NCI-H128 (cell line): ENCODE results near the gene MTG1.

ENCODE experiments used
- DNase-seq: peaks from one replicate; lab custom pipeline; 2025; ENCODE audit not compliant: unreplicated experiment; lab: John Stamatoyannopoulos, UW

MTG1 gene

GRCh38 chr10:133444342-133445267, 50.6 kb downstream of the MTG1 start:
- DNase-seq: no peak

DNA sequence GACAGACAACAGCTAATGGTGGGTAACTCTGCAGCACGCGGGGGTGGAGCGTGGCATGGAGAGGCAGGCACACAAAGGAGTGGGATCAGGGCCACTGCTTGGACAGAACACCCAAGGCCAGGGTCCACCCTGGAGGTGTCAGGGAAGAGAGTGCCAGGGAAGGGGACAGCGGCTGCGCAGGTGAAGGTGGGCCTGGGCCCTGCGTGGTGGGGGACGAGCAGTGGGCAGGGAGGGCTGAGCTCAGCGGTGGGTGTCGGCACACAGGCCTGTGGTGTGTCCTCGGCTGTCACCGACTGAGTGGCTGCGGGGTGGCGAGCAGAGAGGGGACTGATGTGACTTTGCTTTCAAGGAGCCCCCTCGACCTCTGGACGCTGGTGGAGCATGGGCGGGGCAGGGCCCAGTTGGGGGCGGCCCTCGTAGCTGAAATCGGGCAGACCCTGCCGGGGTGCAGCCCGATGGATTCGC, 51.3 kb downstream of the MTG1 start:
- no peak for DNase-seq

- DNase-seq: no peak
Measured at GRCh38 chr10:133445751-133446708, 52.1 kb downstream of the MTG1 start.

DNA sequence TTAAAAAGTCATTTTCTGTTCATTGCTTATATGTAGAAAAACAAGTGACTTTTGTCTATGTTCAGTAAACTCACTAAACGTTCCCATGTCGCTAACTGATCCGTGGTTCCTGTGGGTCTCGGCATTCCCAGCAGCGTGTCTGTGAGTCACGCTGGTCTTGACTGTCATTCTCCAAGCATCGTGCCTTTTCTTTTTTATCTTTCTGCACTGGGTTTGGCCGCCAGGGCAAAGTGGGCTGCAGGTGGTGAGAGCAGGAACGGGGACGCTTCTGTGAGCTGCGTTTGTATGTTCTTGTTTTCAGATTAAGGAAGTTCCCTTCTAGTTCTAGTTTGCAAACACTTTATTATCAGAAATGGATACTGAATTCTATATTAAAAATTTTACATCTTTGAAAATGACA, 53.0 kb downstream of the MTG1 start:
- no peak for DNase-seq

DNA sequence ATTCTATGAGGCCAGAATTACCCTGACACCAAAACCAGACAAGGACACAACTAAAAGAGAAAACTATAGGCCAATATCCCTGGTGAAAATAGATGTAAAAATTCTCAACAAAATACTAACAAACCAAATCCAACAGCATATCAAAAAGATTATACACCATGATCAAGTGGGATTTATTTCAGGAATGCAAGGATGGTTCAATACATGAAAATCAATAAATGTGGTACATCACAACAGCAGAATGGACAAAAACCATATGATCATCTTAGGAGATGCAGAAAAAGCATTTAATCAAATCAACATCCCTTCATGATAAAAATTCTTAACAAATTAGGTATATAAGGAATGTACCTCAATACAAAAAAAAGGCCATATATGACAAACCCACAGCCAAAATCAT, 54.2 kb downstream of the MTG1 start:
- no peak for DNase-seq

- no peak for DNase-seq
Measured at GRCh38 chr10:133451346-133451745, 57.4 kb downstream of the MTG1 start.

- DNase-seq: no peak
Measured at GRCh38 chr10:133452453-133452852, 58.5 kb downstream of the MTG1 start.

DNA sequence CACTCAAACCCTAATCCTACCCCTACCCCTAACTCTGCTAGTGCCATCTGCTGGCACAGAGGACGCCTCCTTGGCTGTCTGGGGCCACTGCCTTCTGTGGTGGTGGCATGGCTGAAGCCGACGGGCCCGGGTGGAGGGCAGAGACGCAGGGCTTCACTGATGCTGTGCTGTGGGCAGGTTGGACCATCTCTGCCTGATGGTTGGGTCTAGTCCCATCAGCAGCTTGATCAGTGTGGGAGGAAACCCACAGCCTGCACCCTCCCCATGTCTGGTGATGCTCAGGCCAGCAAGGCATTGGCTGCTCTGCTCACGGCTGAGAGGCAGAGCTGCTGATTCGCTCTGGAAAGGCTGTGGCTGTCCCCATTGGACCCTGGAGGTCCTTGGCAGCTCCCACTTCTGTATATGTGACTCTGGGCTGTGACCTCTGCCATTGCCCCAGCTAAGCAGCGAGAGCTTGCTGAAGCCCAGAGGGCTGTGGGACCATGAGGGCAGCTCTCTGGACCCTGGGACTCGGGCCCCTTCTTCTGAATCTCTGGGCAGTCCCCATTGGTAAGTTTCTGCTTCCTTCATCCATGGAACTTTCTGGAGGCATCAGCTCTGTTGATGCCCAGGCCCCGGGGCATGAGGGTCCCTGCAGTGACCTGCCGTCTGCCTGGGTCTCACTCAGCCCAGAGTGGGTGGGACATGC, 59.7 kb downstream of the MTG1 start, which contains the start of gene SCART1:
Gene SCART1, plus strand, starts transcription at position 430 of the 688 bp plus-strand sequence. Its CDS starts 53 bp downstream, at position 483.
- no peak for DNase-seq

DNA sequence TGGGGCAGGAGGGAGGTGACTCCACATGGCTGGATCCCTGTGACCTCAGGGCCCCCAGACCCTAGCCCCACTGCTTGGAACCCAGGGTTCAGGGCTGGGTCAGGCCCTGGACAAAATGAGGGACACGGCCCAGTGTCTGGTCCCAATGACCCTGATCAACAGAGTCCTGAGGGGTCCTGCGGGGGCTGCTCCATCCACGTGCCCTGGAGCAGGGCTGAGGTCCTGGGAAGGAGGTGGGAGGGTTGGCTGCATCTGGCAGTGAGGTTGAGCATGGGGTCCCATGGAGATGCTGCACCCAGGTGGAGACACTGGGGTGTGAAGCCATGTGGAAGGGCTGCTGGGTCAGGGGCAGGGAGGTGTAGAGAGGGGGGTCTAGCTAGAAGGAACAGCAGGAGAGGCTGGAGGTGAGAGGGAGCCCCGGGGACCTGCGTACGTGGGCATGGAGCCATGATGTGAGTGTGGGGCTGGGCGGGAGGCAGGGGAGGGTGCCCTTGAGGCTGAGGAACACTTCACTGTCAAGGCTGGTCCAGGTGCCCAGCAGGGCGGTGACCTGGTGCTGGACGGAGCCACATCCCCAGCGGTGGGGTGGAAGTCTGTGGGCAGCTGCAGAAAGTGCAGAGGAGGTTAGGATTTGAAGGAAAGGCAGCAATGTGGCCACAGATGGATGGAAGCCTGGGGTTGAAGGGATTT, 60.4 kb downstream of the MTG1 start:
- no peak for DNase-seq

GRCh38 chr10:133455196-133455595, 61.2 kb downstream of the MTG1 start:
- no peak for DNase-seq

GRCh38 chr10:133455611-133456031, 61.7 kb downstream of the MTG1 start:
- DNase-seq: no peak

- no peak for DNase-seq
Measured at GRCh38 chr10:133456041-133456951, 62.3 kb downstream of the MTG1 start.

- no peak for DNase-seq
Measured at GRCh38 chr10:133457100-133457841, 63.3 kb downstream of the MTG1 start.

DNA sequence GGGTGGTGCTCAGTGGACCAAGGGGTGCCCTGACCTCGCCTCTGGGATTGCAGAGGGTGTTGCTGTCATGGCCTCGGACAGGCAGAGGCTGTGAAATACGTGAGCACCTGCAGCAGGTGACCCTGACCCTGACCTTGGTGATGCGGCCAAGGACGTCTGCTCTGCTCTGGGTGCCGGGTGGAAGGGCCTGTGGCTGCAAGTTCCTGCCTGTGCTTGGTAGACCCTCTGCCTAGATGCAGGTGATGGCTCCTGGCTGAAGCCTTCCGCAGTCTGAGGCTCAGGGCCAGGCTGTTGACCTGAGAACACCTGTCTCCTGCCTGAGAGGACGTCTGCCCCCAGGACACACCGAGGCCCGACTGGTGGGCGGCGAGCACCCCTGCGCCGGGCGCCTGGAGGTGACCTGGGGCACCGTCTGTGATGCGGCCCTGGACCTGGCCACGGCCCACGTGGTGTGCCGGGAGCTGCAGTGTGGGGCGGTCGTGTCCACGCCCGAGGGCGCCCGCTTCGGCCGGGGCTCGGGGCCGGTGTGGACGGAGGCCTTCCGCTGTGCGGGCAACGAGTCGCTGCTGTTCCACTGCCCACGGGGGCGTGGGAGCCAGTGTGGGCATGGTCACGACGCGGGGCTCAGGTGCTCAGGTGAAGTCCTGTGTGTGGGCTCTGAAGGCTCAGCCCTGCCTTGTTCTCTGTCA, 64.2 kb downstream of the MTG1 start:
- DNase-seq: no peak

DNA sequence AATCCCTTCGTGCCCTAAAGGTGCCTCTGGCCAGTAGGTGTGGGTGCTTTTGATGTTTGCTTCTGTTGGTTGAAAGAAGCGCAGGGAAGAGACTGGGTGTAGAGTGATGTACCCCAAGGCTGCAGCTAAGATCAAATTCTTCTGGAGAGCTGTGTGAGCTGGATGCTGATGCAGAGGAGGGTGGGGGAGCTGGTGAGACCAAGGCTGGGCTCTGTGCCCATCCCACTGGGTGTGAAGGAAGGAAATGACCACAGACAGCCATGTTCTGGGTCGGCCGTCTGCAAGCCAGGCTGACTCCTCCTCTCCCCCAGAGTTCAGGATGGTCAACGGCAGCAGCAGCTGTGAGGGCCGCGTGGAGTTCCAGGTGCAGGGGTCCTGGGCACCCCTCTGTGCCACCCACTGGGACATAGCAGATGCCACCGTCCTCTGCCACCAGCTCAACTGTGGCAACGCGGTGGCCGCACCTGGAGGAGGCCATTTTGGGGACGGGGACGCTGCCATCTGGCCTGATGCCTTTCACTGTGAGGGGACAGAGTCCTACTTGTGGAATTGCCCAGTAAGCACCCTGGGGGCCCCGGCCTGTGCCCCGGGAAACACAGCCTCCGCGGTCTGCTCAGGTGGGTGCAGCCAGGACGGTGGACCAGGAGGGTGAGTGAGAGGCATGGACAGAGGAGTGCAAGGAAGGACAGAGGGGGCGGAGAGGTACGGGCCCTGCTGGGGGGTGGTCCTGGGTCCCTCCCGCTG, 64.9 kb downstream of the MTG1 start:
- DNase-seq: no peak

DNA sequence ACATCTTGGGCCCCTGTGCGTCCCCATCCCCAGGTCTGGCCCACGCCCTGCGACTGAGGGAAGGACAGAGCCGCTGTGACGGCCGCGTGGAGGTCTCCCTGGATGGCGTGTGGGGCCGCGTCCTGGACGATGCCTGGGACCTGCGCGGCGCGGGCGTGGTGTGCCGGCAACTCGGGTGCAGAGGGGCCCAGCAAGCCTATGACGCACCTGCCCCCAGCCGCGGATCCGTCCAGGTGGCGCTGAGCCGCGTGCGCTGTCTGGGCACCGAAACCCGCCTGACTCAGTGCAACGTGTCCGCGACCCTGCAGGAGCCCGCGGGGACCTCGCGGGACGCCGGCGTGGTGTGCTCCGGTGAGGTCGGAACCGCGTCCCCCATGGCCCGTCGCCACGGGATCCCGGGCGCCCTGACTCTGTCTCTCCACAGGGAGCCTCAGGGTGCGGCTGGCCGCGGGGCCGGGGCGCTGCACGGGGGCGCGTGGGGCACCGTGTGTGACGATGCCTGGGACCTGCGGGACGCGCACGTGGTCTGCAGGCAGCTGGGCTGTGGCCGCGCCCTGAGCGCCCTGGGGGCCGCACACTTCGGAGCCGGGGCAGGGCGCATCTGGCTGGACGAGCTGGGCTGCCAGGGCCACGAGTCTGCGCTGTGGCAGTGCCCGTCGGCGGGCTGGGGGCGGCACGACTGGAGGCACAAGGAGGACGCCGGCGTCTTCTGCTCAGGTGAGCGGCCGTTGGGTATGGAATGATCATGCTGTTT, 65.7 kb downstream of the MTG1 start:
- no peak for DNase-seq
